ENCODE data around the gene HOXD3.

Gene HOXD3

GRCh38 chr2:176169181-176169580 is 12.1 kb downstream of the HOXD3 start:
- no peak for DNase-seq (ENCODE audit: low read depth)

DNA sequence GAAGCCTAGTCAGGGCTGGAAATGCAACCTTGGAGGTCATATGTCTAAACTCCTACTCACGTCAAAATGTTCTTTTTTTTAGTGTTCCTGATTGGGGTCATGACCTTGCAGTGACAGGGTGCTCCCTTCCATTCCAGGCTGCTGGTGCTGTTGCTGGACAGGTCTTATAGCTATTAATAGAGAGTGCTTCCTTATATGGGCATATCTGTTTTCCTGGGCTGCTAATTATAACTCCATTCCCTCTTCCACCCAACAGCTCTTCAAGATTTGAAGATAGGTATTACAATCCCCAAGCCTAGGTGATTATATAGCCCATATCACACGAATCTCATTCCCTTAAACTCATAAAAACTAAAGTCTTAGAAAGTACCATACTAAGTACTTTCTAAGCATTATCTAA is 12.6 kb downstream of the HOXD3 start:
- H3K4me3 ChIP-seq (ENCODE audit: low read depth, low read length): no peak overlapping the region
- DNase-seq (ENCODE audit: low read depth): no peak
- no peak for TF ChIP-seq CTCF (IDR thresholded peaks at IDR 0.05; ENCODE audit: low read depth, low read length)
- TF ChIP-seq, protein P1, sequence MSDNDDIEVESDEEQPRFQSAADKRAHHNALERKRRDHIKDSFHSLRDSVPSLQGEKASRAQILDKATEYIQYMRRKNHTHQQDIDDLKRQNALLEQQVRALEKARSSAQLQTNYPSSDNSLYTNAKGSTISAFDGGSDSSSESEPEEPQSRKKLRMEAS (IDR thresholded peaks at IDR 0.05; ENCODE audit: low read depth, low read length): no peak
- no peak for TF ChIP-seq MYC (IDR thresholded peaks at IDR 0.05; ENCODE audit: low read depth, low read length)
- TF ChIP-seq POLR2A (IDR thresholded peaks at IDR 0.05; ENCODE audit: extremely low read depth, insufficient read length): no peak

More at GRCh38 chr2:176169181-176169580, 12.1 kb downstream of the HOXD3 start:
- H3K4me3 ChIP-seq (ENCODE audit: low read depth, low read length): no peak overlapping the region
- TF ChIP-seq, protein P1 (IDR thresholded peaks at IDR 0.05; ENCODE audit: low read depth, low read length): no peak
- TF ChIP-seq POLR2A (IDR thresholded peaks at IDR 0.05; ENCODE audit: extremely low read depth, insufficient read length) (no peak), CTCF (IDR thresholded peaks at IDR 0.05; ENCODE audit: low read depth, low read length) (no peak), MYC (IDR thresholded peaks at IDR 0.05; ENCODE audit: low read depth, low read length) (no peak)

GRCh38 chr2:176170602-176171305 is 13.6 kb downstream of the HOXD3 start:
- no peak for TF ChIP-seq MYC (IDR thresholded peaks at IDR 0.05; ENCODE audit: low read depth, low read length)
- TF ChIP-seq CTCF (IDR thresholded peaks at IDR 0.05; ENCODE audit: low read depth, low read length): no peak
- TF ChIP-seq POLR2A (IDR thresholded peaks at IDR 0.05; ENCODE audit: extremely low read depth, insufficient read length): no peak
- TF ChIP-seq, protein P1 (IDR thresholded peaks at IDR 0.05; ENCODE audit: low read depth, low read length): no peak
- DNase-seq (ENCODE audit: low read depth): no peak
- no peak overlapping the region for H3K4me3 ChIP-seq (ENCODE audit: low read depth, low read length)

DNA sequence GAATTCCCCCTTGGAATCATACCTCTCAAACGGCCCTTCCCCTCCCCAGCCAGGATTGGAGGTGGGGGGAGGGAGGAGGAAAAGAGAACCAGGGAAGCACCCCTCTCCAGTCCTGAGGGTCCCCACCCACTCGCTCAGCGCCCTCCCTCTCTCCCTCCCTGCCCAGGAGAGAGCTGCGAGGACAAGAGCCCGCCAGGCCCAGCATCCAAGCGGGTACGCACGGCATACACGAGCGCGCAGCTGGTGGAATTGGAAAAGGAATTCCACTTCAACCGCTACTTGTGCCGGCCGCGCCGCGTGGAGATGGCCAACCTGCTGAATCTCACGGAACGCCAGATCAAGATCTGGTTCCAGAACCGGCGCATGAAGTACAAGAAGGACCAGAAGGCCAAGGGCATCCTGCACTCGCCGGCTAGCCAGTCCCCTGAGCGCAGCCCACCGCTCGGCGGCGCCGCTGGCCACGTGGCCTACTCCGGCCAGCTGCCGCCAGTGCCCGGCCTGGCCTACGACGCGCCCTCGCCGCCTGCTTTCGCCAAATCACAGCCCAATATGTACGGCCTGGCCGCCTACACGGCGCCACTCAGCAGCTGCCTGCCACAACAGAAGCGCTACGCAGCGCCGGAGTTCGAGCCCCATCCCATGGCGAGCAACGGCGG is 14.4 kb downstream of the HOXD3 start:
- H3K4me3 ChIP-seq (ENCODE audit: low read depth, low read length): no peak overlapping the region
- DNase-seq (ENCODE audit: low read depth): no peak

More for the DNA sequence above, 14.4 kb downstream of the HOXD3 start:
- TF ChIP-seq POLR2A (IDR thresholded peaks at IDR 0.05; ENCODE audit: extremely low read depth, insufficient read length): no peak
- TF ChIP-seq, protein P1 (IDR thresholded peaks at IDR 0.05; ENCODE audit: low read depth, low read length): no peak
- TF ChIP-seq CTCF (IDR thresholded peaks at IDR 0.05; ENCODE audit: low read depth, low read length): no peak
- no peak for TF ChIP-seq MYC (IDR thresholded peaks at IDR 0.05; ENCODE audit: low read depth, low read length)
